Renal cortex interstitium (tissue), 11 donors: Measurements from ENCODE around the gene MRPL18. TPM values are rescaled to one million over a fixed set of nuclear protein-coding genes. Genes with fewer than 3 reads are reported as not detected.
"Not testable (repeated sequence)": the region's sequence is repeated elsewhere in the genome, so short reads cannot be mapped to it uniquely, and the experiment has no call there.

Experiments
- DNase-seq, 11 donors: peaks; one replicate each; pipeline ENCODE4 v3.0.0-alpha.2; 2013; ENCODE audit warnings: low read depth in 9 of 11, low spot score in 4 of 11; ENCODE audit errors: extremely low read depth in 1 of 11
- polyA plus RNA-seq, 3 donors: library from polyadenylated mRNA; unstranded; fragments of 120-200 nt; gene quantifications; one replicate each; pipeline ENCODE4 v1.2.1, GENCODE V29; 2013; ENCODE audit not compliant: insufficient read length in 3 of 3

MRPL18 gene
- polyA plus RNA-seq, 3 donors, result 58.9 to 71.8 (median 63.0) TPM

GRCh38 chr6:159761129-159761872 lies 29.0 kb upstream of the MRPL18 start:
- DNase-seq, result peak in 8 of 11 donors; percentile 5 to 27 (median 12)

- peak; percentile 76 to 92 (median 87) for DNase-seq
Observed at GRCh38 chr6:159761873-159762680, 28.2 kb upstream of the MRPL18 start, which contains the start of gene ACAT2. Gene ACAT2 (plus strand): TSS chr6:159762045. CDS start chr6:159762088, 43 bp downstream.

GRCh38 chr6:159762681-159763293 lies 27.5 kb upstream of the MRPL18 start:
- DNase-seq, result no peak

GRCh38 chr6:159766906-159767305 lies 23.4 kb upstream of the MRPL18 start:
- no peak for DNase-seq

GRCh38 chr6:159769470-159769869 lies 20.8 kb upstream of the MRPL18 start:
- DNase-seq, result no peak

- DNase-seq, result no peak
Observed at GRCh38 chr6:159772196-159772595, 18.1 kb upstream of the MRPL18 start.

- no peak for DNase-seq
Observed at GRCh38 chr6:159777240-159777904, 12.9 kb upstream of the MRPL18 start.

GRCh38 chr6:159778131-159778530 lies 12.1 kb upstream of the MRPL18 start:
- DNase-seq, result no peak

- no peak for DNase-seq
Observed at GRCh38 chr6:159778542-159779103, 11.6 kb upstream of the MRPL18 start.

GRCh38 chr6:159788276-159788675 lies 2.0 kb upstream of the MRPL18 start:
- DNase-seq, result no peak

GRCh38 chr6:159788753-159789376 lies 1.4 kb upstream of the MRPL18 start:
- peak in 8 of 11 donors; percentile 5 to 38 (median 14) for DNase-seq

- peak; percentile 99 to 100 (median 99) for DNase-seq
Observed at GRCh38 chr6:159789377-159790148, 704 bp upstream of the MRPL18 start, which contains the start of gene TCP1. Gene TCP1 (minus strand): TSS chr6:159789602. CDS start chr6:159789468, 134 bp downstream.

- DNase-seq, result no peak
Observed at GRCh38 chr6:159790956-159791598, 810 bp downstream of the MRPL18 start.

- not testable (repeated sequence) for DNase-seq
Observed at GRCh38 chr6:159794976-159795375, 4.7 kb downstream of the MRPL18 start.

GRCh38 chr6:159797554-159797953 lies 7.3 kb downstream of the MRPL18 start:
- no peak for DNase-seq

- DNase-seq, result no peak
Observed at GRCh38 chr6:159800141-159800865, 10.0 kb downstream of the MRPL18 start, which contains the start of gene PNLDC1. Gene PNLDC1 (plus strand): TSS chr6:159800276. CDS start chr6:159800308, 32 bp downstream.
